Naive thymus-derived CD4-positive, alpha-beta T cell (primary cell): ENCODE measurements around the gene EFEMP2. TPM values are rescaled to one million over a fixed set of nuclear protein-coding genes. Genes with fewer than 3 reads are reported as not detected.
"Not testable (repeated sequence)": the region's sequence is repeated elsewhere in the genome, so short reads cannot be mapped to it uniquely, and the experiment has no call there.

ENCODE experiments used
- ATAC-seq: fragments of 150-1000 bp; cut with Tn5 transposase; 2 replicates; pipeline ENCODE4 v1.10.0; 2021; ENCODE audit warnings: mild to moderate bottlenecking, moderate library complexity
- CTCF ChIA-PET: fragments of 350-600 bp; sonication (Branson Sonifier 250); formaldehyde crosslinking; loops from one replicate; lab custom pipeline; 2021; ENCODE audit warnings: antibody characterized with exemption; lab: Charles Lee
- POLR2A ChIA-PET: fragments of 350-600 bp; sonication (Branson Sonifier 250); formaldehyde crosslinking; loops from one replicate; lab custom pipeline; 2021; ENCODE audit warnings: antibody characterized with exemption, inconsistent platforms; lab: Charles Lee
- DNase-seq, 9 donors: peaks; one replicate each; pipeline versions ENCODE4 v3.0.0 to v3.0.0-alpha.2; 2020 to 2022; ENCODE audit warnings: mixed read lengths in 1 of 9
- H3K27ac ChIP-seq: one replicate; pipeline ENCODE4 v1.7.0; 2013; ENCODE audit warnings: mild to moderate bottlenecking, low read depth, low read length, moderate library complexity
- H3K27me3 ChIP-seq, 2 donors: one replicate each; pipeline ENCODE4 v1.7.0; 2013; ENCODE audit warnings: low read length in 2 of 2, mild to moderate bottlenecking in 2 of 2, moderate library complexity in 2 of 2; ENCODE audit not compliant: control insufficient read depth in 2 of 2, insufficient read depth in 2 of 2
- H3K36me3 ChIP-seq, 3 experiments: 1 replicate in 2 of 3; 2 replicates in 1 of 3; pipeline ENCODE4 v1.7.0; 2013; ENCODE audit warnings: low read length in 3 of 3, mild to moderate bottlenecking in 3 of 3, moderate library complexity in 1 of 3; ENCODE audit not compliant: insufficient read depth in 3 of 3, control insufficient read depth in 2 of 3
- H3K4me1 ChIP-seq, 2 donors: one replicate each; pipeline ENCODE4 v1.7.0; 2013; ENCODE audit warnings: low read length in 2 of 2, mild to moderate bottlenecking in 2 of 2, moderate library complexity in 1 of 2; ENCODE audit not compliant: control insufficient read depth in 2 of 2, insufficient read depth in 2 of 2
- H3K4me3 ChIP-seq: 2 replicates; pipeline ENCODE4 v1.7.0; 2013; ENCODE audit warnings: mild to moderate bottlenecking, low read length
- H3K9me3 ChIP-seq, 3 experiments: 1 replicate in 2 of 3; 2 replicates in 1 of 3; pipeline ENCODE4 v1.7.0; 2013; ENCODE audit warnings: low read length in 3 of 3; ENCODE audit not compliant: control insufficient read depth in 2 of 3
- H3K27ac Mint-ChIP-seq, 9 donors: one replicate each; pipeline ENCODE4 v1.8.0; 2020 to 2022; ENCODE audit warnings: mixed read lengths in 9 of 9, mild to moderate bottlenecking in 8 of 9, moderate library complexity in 5 of 9, inconsistent platforms in 2 of 9
- H3K27me3 Mint-ChIP-seq, 5 donors: one replicate each; pipeline ENCODE4 v1.8.0; 2021 to 2022; ENCODE audit warnings: mixed read lengths in 5 of 5, mild to moderate bottlenecking in 1 of 5
- H3K36me3 Mint-ChIP-seq, 5 donors: one replicate each; pipeline ENCODE4 v1.8.0; 2020 to 2022; ENCODE audit warnings: mixed read lengths in 5 of 5, mild to moderate bottlenecking in 3 of 5, inconsistent platforms in 1 of 5
- H3K4me1 Mint-ChIP-seq, 7 donors: one replicate each; pipeline ENCODE4 v1.8.0; 2020 to 2022; ENCODE audit warnings: mixed read lengths in 7 of 7, mild to moderate bottlenecking in 3 of 7, inconsistent platforms in 1 of 7
- H3K4me3 Mint-ChIP-seq, 10 donors: one replicate each; pipeline ENCODE4 v1.8.0; 2020 to 2022; ENCODE audit warnings: mild to moderate bottlenecking in 10 of 10, mixed read lengths in 10 of 10, moderate library complexity in 6 of 10, inconsistent platforms in 2 of 10
- H3K9me3 Mint-ChIP-seq, 11 donors: one replicate each; pipeline ENCODE4 v1.8.0; 2020 to 2022; ENCODE audit warnings: mixed read lengths in 11 of 11, mild to moderate bottlenecking in 4 of 11, inconsistent platforms in 1 of 11, moderate library complexity in 1 of 11
- intact Hi-C, 2 donors: fragments of 100-400 bp; cut with micrococcal nuclease; formaldehyde crosslinking; loops; one replicate each; pipeline ENCODE4 v1.15.1; 2023
- polyA plus RNA-seq, 2 donors: library from polyadenylated mRNA; unstranded; fragments of 300-500 nt; fragmentation: Illumina TruSeq; gene quantifications; one replicate each; pipeline ENCODE4 v1.2.3, GENCODE V29; 2021
- total RNA-seq, 6 experiments: library from RNA in 5 of 6; stranded (reverse) in 5 of 6; gene quantifications; 1 replicate in 5 of 6; 2 replicates in 1 of 6; pipeline ENCODE4 v1.2.3 and lab custom pipeline; 2021 to 2026

EFEMP2 gene
- total and polyA plus RNA-seq, 7 experiments from 2014 or later = 0.40 to 16.0 (median 9.2) TPM

- Histone ChIP-seq H3K9me3 (peaks cover 0 to 8% (median 0%) of the 10 kb centered on the region in 3 experiments), H3K4me3 (no peak overlapping the region), H3K36me3 (peaks cover 13 to 37% (median 15%) of the 10 kb centered on the region in 3 experiments), H3K27ac (no peak overlapping the region), H3K27me3 (no peaks in the 10 kb centered on the region), H3K4me1 (peaks cover 0 to 3% of the 10 kb centered on the region in 2 donors)
- peak in 1 of 9 donors; percentile 22 for DNase-seq
- POLR2A ChIA-PET = interaction anchor here (0.7 to 1.8 kb wide), 3 partner anchors 9 to 189 kb away, joined by 3 to 5 read pairs (median 4); partner anchors contain the start of gene SNX32
- CTCF ChIA-PET = no interaction called here
- ATAC-seq = no peak
- Mint-ChIP-seq H3K4me3 (peak overlapping the region in 1 of 10 donors; percentile 23), H3K36me3 (peaks cover 1 to 35% (median 22%) of the 10 kb centered on the region in 5 donors), H3K4me1 (peaks cover 13 to 18% (median 16%) of the 10 kb centered on the region in 7 donors), H3K27ac (no peak overlapping the region), H3K27me3 (no peaks in the 10 kb centered on the region), H3K9me3 (peaks cover 0 to 6% (median 0%) of the 10 kb centered on the region in 11 donors)
- intact Hi-C loops = no loop called here
Observed at GRCh38 chr11:65849366-65849765, 23.2 kb downstream of the EFEMP2 start.

GRCh38 chr11:65848693-65849092, 23.9 kb downstream of the EFEMP2 start:
- H3K4me3 Mint-ChIP-seq, H3K27me3 Mint-ChIP-seq, ATAC-seq: not testable (repeated sequence)

GRCh38 chr11:65847746-65848145, 24.9 kb downstream of the EFEMP2 start:
- H3K27ac ChIP-seq = no peak overlapping the region
- peaks cover 3 to 6% (median 4%) of the 10 kb centered on the region in 7 donors for H3K4me1 Mint-ChIP-seq
- H3K27me3 ChIP-seq = no peaks in the 10 kb centered on the region
- CTCF ChIA-PET = interaction anchor here (0.7 to 1.5 kb wide), 3 partner anchors 15 to 225 kb away, joined by 3 to 4 read pairs (median 3); no protein-coding TSS in a partner anchor
- H3K4me1 ChIP-seq = no peaks in the 10 kb centered on the region
- DNase-seq = no peak
- no peak overlapping the region for H3K4me3 ChIP-seq
- no peak for ATAC-seq
- H3K9me3 ChIP-seq = peaks cover 0 to 8% (median 0%) of the 10 kb centered on the region in 3 experiments
- peaks cover 0 to 6% (median 0%) of the 10 kb centered on the region in 11 donors for H3K9me3 Mint-ChIP-seq
- intact Hi-C loops = no loop called here
- peaks cover 0 to 20% (median 10%) of the 10 kb centered on the region in 5 donors for H3K36me3 Mint-ChIP-seq
- H3K27me3 Mint-ChIP-seq = no peaks in the 10 kb centered on the region
- POLR2A ChIA-PET = interaction anchor here (1.0 to 1.4 kb wide), 3 partner anchors 10 to 43 kb away, joined by 3 to 5 read pairs (median 3); partner anchors contain the start of gene CCDC85B
- no peak overlapping the region for H3K4me3 Mint-ChIP-seq
- H3K27ac Mint-ChIP-seq = peak overlapping the region in 2 of 9 donors; percentile 33 to 42
- H3K36me3 ChIP-seq = peaks cover 0 to 21% (median 10%) of the 10 kb centered on the region in 3 experiments

More at GRCh38 chr11:65848693-65849092, 23.9 kb downstream of the EFEMP2 start:
- H3K36me3 Mint-ChIP-seq = peaks cover 0 to 29% (median 15%) of the 10 kb centered on the region in 5 donors
- H3K27me3 ChIP-seq, H3K27ac ChIP-seq, intact Hi-C loops, H3K4me1 ChIP-seq, H3K9me3 ChIP-seq, DNase-seq, H3K9me3 Mint-ChIP-seq, H3K4me3 ChIP-seq: not testable (repeated sequence)
- peaks cover 7 to 11% (median 10%) of the 10 kb centered on the region in 7 donors for H3K4me1 Mint-ChIP-seq
- H3K36me3 ChIP-seq = peaks cover 6 to 30% (median 10%) of the 10 kb centered on the region in 3 experiments
- CTCF ChIA-PET = interaction anchor here (0.6 to 1.2 kb wide), 2 partner anchors 31 to 108 kb away, joined by 3 read pairs; no protein-coding TSS in a partner anchor
- H3K27ac Mint-ChIP-seq = peak overlapping the region in 2 of 9 donors; percentile 38 to 58
- POLR2A ChIA-PET = interaction anchor here (0.7 to 1.8 kb wide), 6 partner anchors 8 to 188 kb away, joined by 3 to 5 read pairs (median 4); partner anchors contain the start of gene SNX32

GRCh38 chr11:65844231-65844872, 28.2 kb downstream of the EFEMP2 start:
- H3K27ac ChIP-seq = no peak overlapping the region
- Mint-ChIP-seq H3K36me3 (no peaks in the 10 kb centered on the region), H3K4me3 (no peak overlapping the region), H3K9me3 (no peaks in the 10 kb centered on the region), H3K27me3 (no peaks in the 10 kb centered on the region), H3K4me1 (peaks cover 0 to 1% (median 0%) of the 10 kb centered on the region in 7 donors), H3K27ac (no peak overlapping the region)
- ChIA-PET POLR2A (interaction anchor here (1.3 to 1.7 kb wide), 2 partner anchors 11 to 15 kb away, joined by 4 to 5 read pairs; partner anchors contain the start of gene SNX32), CTCF (interaction anchor here (0.7 to 1.3 kb wide), 2 partner anchors 8 to 66 kb away, joined by 3 read pairs; no protein-coding TSS in a partner anchor)
- no peaks in the 10 kb centered on the region for H3K9me3 ChIP-seq
- no peak overlapping the region for H3K4me3 ChIP-seq
- H3K4me1 ChIP-seq = no peaks in the 10 kb centered on the region
- no peaks in the 10 kb centered on the region for H3K36me3 ChIP-seq
- DNase-seq = no peak
- H3K27me3 ChIP-seq = no peaks in the 10 kb centered on the region
- ATAC-seq = no peak
- intact Hi-C loops = no loop called here

- Histone ChIP-seq H3K36me3 (no peaks in the 10 kb centered on the region), H3K27ac (no peak overlapping the region), H3K9me3 (no peaks in the 10 kb centered on the region), H3K4me3 (no peak overlapping the region), H3K27me3 (no peaks in the 10 kb centered on the region), H3K4me1 (no peaks in the 10 kb centered on the region)
- intact Hi-C loops = no loop called here
- Mint-ChIP-seq H3K27me3 (no peaks in the 10 kb centered on the region), H3K9me3 (no peaks in the 10 kb centered on the region), H3K36me3 (no peaks in the 10 kb centered on the region), H3K27ac (no peak overlapping the region), H3K4me1 (peaks cover 0 to 1% (median 0%) of the 10 kb centered on the region in 7 donors), H3K4me3 (no peak overlapping the region)
- ChIA-PET CTCF (interaction anchor here (0.7 to 1.0 kb wide), 2 partner anchors 17 to 284 kb away, joined by 3 to 4 read pairs; no protein-coding TSS in a partner anchor), POLR2A (interaction anchor here (1.3 kb wide), 1 partner anchor 16 kb away, joined by 5 read pairs; no protein-coding TSS in a partner anchor)
- ATAC-seq (no peak), DNase-seq (no peak)
Observed at GRCh38 chr11:65843811-65844210, 28.8 kb downstream of the EFEMP2 start.

- H3K9me3 Mint-ChIP-seq = no peaks in the 10 kb centered on the region
- peaks cover 0 to 1% (median 0%) of the 10 kb centered on the region in 7 donors for H3K4me1 Mint-ChIP-seq
- CTCF ChIA-PET = interaction anchor here (0.6 kb wide), 1 partner anchor 10 kb away, joined by 3 read pairs; no protein-coding TSS in a partner anchor
- no peak overlapping the region for H3K27ac ChIP-seq
- intact Hi-C loops = no loop called here
- H3K4me3 Mint-ChIP-seq = no peak overlapping the region
- POLR2A ChIA-PET = interaction anchor here (0.6 kb wide), 1 partner anchor 47 kb away, joined by 3 read pairs; no protein-coding TSS in a partner anchor
- no peaks in the 10 kb centered on the region for H3K27me3 Mint-ChIP-seq
- no peaks in the 10 kb centered on the region for H3K4me1 ChIP-seq
- H3K27me3 ChIP-seq = no peaks in the 10 kb centered on the region
- H3K27ac Mint-ChIP-seq = no peak overlapping the region
- ATAC-seq (no peak), DNase-seq (no peak)
- no peak overlapping the region for H3K4me3 ChIP-seq
- H3K9me3 ChIP-seq = no peaks in the 10 kb centered on the region
- no peaks in the 10 kb centered on the region for H3K36me3 Mint-ChIP-seq
- H3K36me3 ChIP-seq = no peaks in the 10 kb centered on the region
Observed at GRCh38 chr11:65842144-65842543, 30.5 kb downstream of the EFEMP2 start.
